GM13977 (cell line): ENCODE data around the gene BMPER.

Experiments
- DNase-seq: peaks from one replicate; pipeline ENCODE4 v3.0.0; 2012; ENCODE audit warnings: low spot score
- CTCF ChIP-seq: IDR thresholded peaks from 2 replicates; pipeline ENCODE4 v1.5.1; 2012; ENCODE audit warnings: mild to moderate bottlenecking, control low read depth; ENCODE audit not compliant: insufficient read depth; ENCODE audit errors: extremely low read depth, missing control alignments
- in situ Hi-C: fragments of 300-500 bp; cut with MboI; formaldehyde crosslinking; loops from one replicate; pipeline ENCODE4 v1.12.0; 2022; ENCODE audit warnings: low sequenced_read_pairs, low pct_unique_long_range_greater_than_20kb, mixed read lengths, inconsistent platforms; ENCODE audit not compliant: unreplicated experiment

The BMPER gene

GRCh38 chr7:34066411-34066810, 161.1 kb downstream of the BMPER start:
- no peak for DNase-seq
- in situ Hi-C loops = no loop called here
- TF ChIP-seq CTCF = no peak

- no peak for TF ChIP-seq CTCF
- in situ Hi-C loops = no loop called here
- no peak for DNase-seq
Observed at GRCh38 chr7:34067005-34067778, 161.9 kb downstream of the BMPER start.

- in situ Hi-C loops = no loop called here
- TF ChIP-seq CTCF = no peak
- DNase-seq = no peak
Observed at GRCh38 chr7:34069676-34070075, 164.3 kb downstream of the BMPER start.

- no peak for TF ChIP-seq CTCF
- DNase-seq = no peak
- in situ Hi-C loops = no loop called here
Observed at GRCh38 chr7:34070511-34071323, 165.4 kb downstream of the BMPER start.

DNA sequence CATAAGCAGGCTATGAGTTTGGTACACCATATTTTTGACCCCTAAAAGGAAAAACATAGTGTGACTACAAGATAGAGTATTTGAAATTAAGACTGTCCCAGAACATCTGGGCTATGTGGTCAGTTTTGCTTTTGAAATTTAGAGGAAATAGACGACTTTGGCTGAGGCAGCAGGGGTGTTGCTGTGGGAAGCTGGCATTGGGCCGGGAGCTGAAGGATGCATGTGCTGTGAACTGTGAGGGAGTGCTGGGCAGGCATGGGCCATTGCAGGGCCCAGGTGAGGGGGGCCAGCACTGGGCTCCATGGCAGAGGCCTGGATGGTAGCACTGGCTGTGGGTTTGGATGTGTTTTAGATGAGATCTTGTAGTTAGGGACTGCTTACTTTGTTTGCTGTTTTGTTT, 168.3 kb downstream of the BMPER start:
- TF ChIP-seq CTCF = no peak
- in situ Hi-C loops = no loop called here
- no peak for DNase-seq

GRCh38 chr7:34074421-34074820, 169.1 kb downstream of the BMPER start:
- in situ Hi-C loops = no loop called here
- no peak for TF ChIP-seq CTCF
- no peak for DNase-seq
